Measurements from ENCODE around the gene SBF2.

DNA sequence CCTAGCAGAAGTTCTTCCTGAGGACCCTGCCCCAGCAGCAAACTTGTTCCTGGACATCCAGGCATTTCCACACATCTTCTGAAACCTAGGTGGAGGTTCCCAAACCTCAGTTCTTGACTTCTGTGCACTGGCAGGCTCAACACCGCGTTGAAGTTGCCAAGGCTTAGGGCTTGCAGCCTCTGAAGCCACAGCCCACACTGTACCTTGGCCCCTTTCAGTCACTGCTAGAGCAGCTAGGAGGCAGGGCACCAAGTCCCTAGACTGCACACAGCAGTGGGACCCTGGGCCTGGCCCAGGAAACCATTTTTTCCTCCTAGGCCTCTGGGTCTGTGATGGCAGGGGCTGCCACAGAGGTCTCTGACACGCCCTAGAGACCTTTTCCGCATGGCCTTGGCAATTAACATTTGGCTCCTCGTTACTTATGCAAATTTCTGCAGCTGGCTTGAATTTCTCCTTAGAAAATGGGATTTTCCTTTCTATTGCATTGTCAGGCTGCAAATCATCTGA, 159.0 kb downstream of the SBF2 start:
- TF ChIP-seq, protein P1, sequence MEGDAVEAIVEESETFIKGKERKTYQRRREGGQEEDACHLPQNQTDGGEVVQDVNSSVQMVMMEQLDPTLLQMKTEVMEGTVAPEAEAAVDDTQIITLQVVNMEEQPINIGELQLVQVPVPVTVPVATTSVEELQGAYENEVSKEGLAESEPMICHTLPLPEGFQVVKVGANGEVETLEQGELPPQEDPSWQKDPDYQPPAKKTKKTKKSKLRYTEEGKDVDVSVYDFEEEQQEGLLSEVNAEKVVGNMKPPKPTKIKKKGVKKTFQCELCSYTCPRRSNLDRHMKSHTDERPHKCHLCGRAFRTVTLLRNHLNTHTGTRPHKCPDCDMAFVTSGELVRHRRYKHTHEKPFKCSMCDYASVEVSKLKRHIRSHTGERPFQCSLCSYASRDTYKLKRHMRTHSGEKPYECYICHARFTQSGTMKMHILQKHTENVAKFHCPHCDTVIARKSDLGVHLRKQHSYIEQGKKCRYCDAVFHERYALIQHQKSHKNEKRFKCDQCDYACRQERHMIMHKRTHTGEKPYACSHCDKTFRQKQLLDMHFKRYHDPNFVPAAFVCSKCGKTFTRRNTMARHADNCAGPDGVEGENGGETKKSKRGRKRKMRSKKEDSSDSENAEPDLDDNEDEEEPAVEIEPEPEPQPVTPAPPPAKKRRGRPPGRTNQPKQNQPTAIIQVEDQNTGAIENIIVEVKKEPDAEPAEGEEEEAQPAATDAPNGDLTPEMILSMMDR (IDR thresholded peaks at IDR 0.05; ENCODE audit: poor library complexity, severe bottlenecking), result no peak
- TF ChIP-seq EZH2 (IDR thresholded peaks at IDR 0.05; ENCODE audit: borderline replicate concordance, insufficient read depth, low read length, poor library complexity, severe bottlenecking) (no peak), POLR2AphosphoS5 (IDR thresholded peaks at IDR 0.05) (no peak), EP300 (conservative IDR thresholded peaks at IDR 0.05; ENCODE audit: poor library complexity, severe bottlenecking) (no peak), TAF1 (IDR thresholded peaks at IDR 0.05; ENCODE audit: low read depth) (no peak), MXI1 (conservative IDR thresholded peaks at IDR 0.05; ENCODE audit: poor library complexity, severe bottlenecking) (no peak)
